Measurements from ENCODE around the gene GJC1.

DNA sequence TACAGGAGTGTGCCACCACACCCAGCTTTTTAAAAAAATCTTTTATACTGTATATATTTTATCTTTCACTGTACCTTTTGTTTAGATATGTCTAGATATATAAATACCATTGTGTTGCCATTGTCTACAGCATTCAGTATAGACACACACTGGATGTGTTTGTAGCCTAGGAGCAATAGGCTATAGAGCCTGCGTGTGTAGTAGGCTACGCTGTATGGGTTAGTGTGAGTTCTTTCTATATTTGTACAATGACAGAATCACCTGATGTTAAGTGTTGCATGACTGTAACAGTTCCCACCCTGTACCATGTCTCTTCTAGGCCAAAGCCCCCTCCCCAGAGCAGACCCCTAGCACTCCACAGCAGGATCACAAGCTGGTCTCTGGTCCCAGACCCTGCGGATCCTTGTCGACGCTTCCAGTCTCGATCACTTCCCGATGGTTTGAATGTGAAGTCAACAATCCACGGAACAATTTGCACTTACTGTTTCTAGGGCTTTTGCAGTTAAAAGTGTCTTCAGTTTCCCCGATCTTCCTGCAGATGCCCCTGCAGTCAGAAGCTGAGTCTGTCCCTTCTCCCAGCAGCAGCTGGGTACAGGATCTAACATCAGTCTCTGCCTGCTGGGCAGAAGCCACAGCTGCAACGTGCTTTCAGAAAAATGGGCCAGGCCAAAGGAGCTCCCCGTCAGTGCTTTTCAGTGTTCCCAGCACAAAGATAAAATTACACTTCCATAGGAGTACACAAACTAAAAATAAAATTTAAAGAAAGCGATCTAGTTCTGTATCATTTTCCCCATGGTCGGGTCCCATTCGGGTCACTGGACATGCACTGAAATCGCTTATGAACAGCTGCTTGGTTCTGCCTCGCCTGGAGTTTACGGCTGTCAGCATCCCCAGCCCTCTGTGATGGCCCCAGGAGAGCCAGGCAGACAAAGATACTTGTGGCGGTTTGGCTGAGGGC, 35.9 kb downstream of the GJC1 start:
- TF ChIP-seq, protein P1, sequence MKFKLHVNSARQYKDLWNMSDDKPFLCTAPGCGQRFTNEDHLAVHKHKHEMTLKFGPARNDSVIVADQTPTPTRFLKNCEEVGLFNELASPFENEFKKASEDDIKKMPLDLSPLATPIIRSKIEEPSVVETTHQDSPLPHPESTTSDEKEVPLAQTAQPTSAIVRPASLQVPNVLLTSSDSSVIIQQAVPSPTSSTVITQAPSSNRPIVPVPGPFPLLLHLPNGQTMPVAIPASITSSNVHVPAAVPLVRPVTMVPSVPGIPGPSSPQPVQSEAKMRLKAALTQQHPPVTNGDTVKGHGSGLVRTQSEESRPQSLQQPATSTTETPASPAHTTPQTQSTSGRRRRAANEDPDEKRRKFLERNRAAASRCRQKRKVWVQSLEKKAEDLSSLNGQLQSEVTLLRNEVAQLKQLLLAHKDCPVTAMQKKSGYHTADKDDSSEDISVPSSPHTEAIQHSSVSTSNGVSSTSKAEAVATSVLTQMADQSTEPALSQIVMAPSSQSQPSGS (IDR thresholded peaks at IDR 0.05; ENCODE audit: low read length) = no peak
- TF ChIP-seq, protein P2, sequence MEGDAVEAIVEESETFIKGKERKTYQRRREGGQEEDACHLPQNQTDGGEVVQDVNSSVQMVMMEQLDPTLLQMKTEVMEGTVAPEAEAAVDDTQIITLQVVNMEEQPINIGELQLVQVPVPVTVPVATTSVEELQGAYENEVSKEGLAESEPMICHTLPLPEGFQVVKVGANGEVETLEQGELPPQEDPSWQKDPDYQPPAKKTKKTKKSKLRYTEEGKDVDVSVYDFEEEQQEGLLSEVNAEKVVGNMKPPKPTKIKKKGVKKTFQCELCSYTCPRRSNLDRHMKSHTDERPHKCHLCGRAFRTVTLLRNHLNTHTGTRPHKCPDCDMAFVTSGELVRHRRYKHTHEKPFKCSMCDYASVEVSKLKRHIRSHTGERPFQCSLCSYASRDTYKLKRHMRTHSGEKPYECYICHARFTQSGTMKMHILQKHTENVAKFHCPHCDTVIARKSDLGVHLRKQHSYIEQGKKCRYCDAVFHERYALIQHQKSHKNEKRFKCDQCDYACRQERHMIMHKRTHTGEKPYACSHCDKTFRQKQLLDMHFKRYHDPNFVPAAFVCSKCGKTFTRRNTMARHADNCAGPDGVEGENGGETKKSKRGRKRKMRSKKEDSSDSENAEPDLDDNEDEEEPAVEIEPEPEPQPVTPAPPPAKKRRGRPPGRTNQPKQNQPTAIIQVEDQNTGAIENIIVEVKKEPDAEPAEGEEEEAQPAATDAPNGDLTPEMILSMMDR (IDR thresholded peaks at IDR 0.05; ENCODE audit: control extremely low read depth in 1 of 3, insufficient read depth in 1 of 3, low read depth in 1 of 3, low read length in 3 of 3) = no peak
- TF ChIP-seq MAX (IDR thresholded peaks at IDR 0.05) = no peak

Measured in H1 (cell line).